Naive thymus-derived CD4-positive, alpha-beta T cell (primary cell): ENCODE measurements around the gene CEP250. TPM values are rescaled to one million over a fixed set of nuclear protein-coding genes. Genes with fewer than 3 reads are reported as not detected.

Experiments used
- ATAC-seq: fragments of 150-1000 bp; cut with Tn5 transposase; 2 replicates; pipeline ENCODE4 v1.10.0; 2021; ENCODE audit warnings: mild to moderate bottlenecking, moderate library complexity
- CTCF ChIA-PET: fragments of 350-600 bp; sonication (Branson Sonifier 250); formaldehyde crosslinking; loops from one replicate; lab custom pipeline; 2021; ENCODE audit warnings: antibody characterized with exemption; lab: Charles Lee
- POLR2A ChIA-PET: fragments of 350-600 bp; sonication (Branson Sonifier 250); formaldehyde crosslinking; loops from one replicate; lab custom pipeline; 2021; ENCODE audit warnings: antibody characterized with exemption, inconsistent platforms; lab: Charles Lee
- DNase-seq, 9 donors: peaks; one replicate each; pipeline versions ENCODE4 v3.0.0 to v3.0.0-alpha.2; 2020 to 2022; ENCODE audit warnings: mixed read lengths in 1 of 9
- H3K27ac ChIP-seq: one replicate; pipeline ENCODE4 v1.7.0; 2013; ENCODE audit warnings: mild to moderate bottlenecking, low read depth, low read length, moderate library complexity
- H3K27me3 ChIP-seq, 2 donors: one replicate each; pipeline ENCODE4 v1.7.0; 2013; ENCODE audit warnings: low read length in 2 of 2, mild to moderate bottlenecking in 2 of 2, moderate library complexity in 2 of 2; ENCODE audit not compliant: control insufficient read depth in 2 of 2, insufficient read depth in 2 of 2
- H3K36me3 ChIP-seq, 3 experiments: 1 replicate in 2 of 3; 2 replicates in 1 of 3; pipeline ENCODE4 v1.7.0; 2013; ENCODE audit warnings: low read length in 3 of 3, mild to moderate bottlenecking in 3 of 3, moderate library complexity in 1 of 3; ENCODE audit not compliant: insufficient read depth in 3 of 3, control insufficient read depth in 2 of 3
- H3K4me1 ChIP-seq, 2 donors: one replicate each; pipeline ENCODE4 v1.7.0; 2013; ENCODE audit warnings: low read length in 2 of 2, mild to moderate bottlenecking in 2 of 2, moderate library complexity in 1 of 2; ENCODE audit not compliant: control insufficient read depth in 2 of 2, insufficient read depth in 2 of 2
- H3K4me3 ChIP-seq: 2 replicates; pipeline ENCODE4 v1.7.0; 2013; ENCODE audit warnings: mild to moderate bottlenecking, low read length
- H3K9me3 ChIP-seq, 3 experiments: 1 replicate in 2 of 3; 2 replicates in 1 of 3; pipeline ENCODE4 v1.7.0; 2013; ENCODE audit warnings: low read length in 3 of 3; ENCODE audit not compliant: control insufficient read depth in 2 of 3
- H3K27ac Mint-ChIP-seq, 9 donors: one replicate each; pipeline ENCODE4 v1.8.0; 2020 to 2022; ENCODE audit warnings: mixed read lengths in 9 of 9, mild to moderate bottlenecking in 8 of 9, moderate library complexity in 5 of 9, inconsistent platforms in 2 of 9
- H3K27me3 Mint-ChIP-seq, 5 donors: one replicate each; pipeline ENCODE4 v1.8.0; 2021 to 2022; ENCODE audit warnings: mixed read lengths in 5 of 5, mild to moderate bottlenecking in 1 of 5
- H3K36me3 Mint-ChIP-seq, 5 donors: one replicate each; pipeline ENCODE4 v1.8.0; 2020 to 2022; ENCODE audit warnings: mixed read lengths in 5 of 5, mild to moderate bottlenecking in 3 of 5, inconsistent platforms in 1 of 5
- H3K4me1 Mint-ChIP-seq, 7 donors: one replicate each; pipeline ENCODE4 v1.8.0; 2020 to 2022; ENCODE audit warnings: mixed read lengths in 7 of 7, mild to moderate bottlenecking in 3 of 7, inconsistent platforms in 1 of 7
- H3K4me3 Mint-ChIP-seq, 10 donors: one replicate each; pipeline ENCODE4 v1.8.0; 2020 to 2022; ENCODE audit warnings: mild to moderate bottlenecking in 10 of 10, mixed read lengths in 10 of 10, moderate library complexity in 6 of 10, inconsistent platforms in 2 of 10
- H3K9me3 Mint-ChIP-seq, 11 donors: one replicate each; pipeline ENCODE4 v1.8.0; 2020 to 2022; ENCODE audit warnings: mixed read lengths in 11 of 11, mild to moderate bottlenecking in 4 of 11, inconsistent platforms in 1 of 11, moderate library complexity in 1 of 11
- intact Hi-C, 2 donors: fragments of 100-400 bp; cut with micrococcal nuclease; formaldehyde crosslinking; loops; one replicate each; pipeline ENCODE4 v1.15.1; 2023
- polyA plus RNA-seq, 2 donors: library from polyadenylated mRNA; unstranded; fragments of 300-500 nt; fragmentation: Illumina TruSeq; gene quantifications; one replicate each; pipeline ENCODE4 v1.2.3, GENCODE V29; 2021
- total RNA-seq, 6 experiments: library from RNA in 5 of 6; stranded (reverse) in 5 of 6; gene quantifications; 1 replicate in 5 of 6; 2 replicates in 1 of 6; pipeline ENCODE4 v1.2.3 and lab custom pipeline; 2021 to 2026

The CEP250 gene, protein sequence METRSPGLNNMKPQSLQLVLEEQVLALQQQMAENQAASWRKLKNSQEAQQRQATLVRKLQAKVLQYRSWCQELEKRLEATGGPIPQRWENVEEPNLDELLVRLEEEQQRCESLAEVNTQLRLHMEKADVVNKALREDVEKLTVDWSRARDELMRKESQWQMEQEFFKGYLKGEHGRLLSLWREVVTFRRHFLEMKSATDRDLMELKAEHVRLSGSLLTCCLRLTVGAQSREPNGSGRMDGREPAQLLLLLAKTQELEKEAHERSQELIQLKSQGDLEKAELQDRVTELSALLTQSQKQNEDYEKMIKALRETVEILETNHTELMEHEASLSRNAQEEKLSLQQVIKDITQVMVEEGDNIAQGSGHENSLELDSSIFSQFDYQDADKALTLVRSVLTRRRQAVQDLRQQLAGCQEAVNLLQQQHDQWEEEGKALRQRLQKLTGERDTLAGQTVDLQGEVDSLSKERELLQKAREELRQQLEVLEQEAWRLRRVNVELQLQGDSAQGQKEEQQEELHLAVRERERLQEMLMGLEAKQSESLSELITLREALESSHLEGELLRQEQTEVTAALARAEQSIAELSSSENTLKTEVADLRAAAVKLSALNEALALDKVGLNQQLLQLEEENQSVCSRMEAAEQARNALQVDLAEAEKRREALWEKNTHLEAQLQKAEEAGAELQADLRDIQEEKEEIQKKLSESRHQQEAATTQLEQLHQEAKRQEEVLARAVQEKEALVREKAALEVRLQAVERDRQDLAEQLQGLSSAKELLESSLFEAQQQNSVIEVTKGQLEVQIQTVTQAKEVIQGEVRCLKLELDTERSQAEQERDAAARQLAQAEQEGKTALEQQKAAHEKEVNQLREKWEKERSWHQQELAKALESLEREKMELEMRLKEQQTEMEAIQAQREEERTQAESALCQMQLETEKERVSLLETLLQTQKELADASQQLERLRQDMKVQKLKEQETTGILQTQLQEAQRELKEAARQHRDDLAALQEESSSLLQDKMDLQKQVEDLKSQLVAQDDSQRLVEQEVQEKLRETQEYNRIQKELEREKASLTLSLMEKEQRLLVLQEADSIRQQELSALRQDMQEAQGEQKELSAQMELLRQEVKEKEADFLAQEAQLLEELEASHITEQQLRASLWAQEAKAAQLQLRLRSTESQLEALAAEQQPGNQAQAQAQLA (N-terminal part only)
- total RNA-seq = 10 to 100 TPM; 34.5 to 75.0 (median 70.7) TPM
- polyA plus RNA-seq = 10 to 100 TPM in 1 of 2 donors, 1 to 10 TPM in 1; 7.7 to 19.0 TPM
- total RNA-seq (lab: John Stamatoyannopoulos, UW) = 161 reads per million, percentile 91 among the genes with 10 or more reads in this experiment

DNA sequence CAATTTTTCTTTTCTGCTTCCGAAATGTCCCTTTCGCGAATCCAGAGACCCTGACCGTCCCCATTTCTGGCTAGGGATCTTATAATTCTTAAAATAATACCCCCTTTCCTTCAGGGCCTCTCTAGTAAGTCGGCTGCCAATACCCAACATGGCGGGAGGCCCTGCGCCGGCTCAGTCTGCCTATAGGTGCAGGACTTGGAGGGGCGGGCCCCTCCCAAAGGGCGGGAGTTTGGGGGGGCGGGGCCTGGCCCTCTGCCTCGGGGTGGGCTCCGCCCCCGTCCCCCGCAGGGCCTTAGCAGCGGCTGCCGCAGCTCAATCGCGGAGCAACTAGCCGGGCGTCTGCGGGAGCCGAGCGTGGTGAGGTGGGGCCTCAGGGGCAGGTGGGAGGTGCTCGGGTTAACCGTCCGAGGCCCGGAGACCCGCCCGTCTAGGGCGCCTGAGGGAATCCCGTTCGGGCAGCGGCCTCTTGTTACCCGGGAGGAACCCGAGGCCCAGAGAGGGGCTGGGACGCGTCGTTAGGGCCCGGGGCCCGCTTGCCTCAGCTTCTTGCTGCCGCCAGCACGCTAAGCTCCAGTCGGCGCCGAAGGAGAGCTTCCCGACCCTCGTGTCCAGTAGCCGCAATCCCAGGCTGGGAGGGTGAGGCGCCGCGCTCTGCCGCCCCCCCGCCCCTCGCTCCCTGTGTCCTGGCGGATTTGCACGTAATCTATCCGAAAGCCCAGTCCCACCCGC lies at the start of gene CEP250:
TSS of gene CEP250 (plus strand) at position 718 of the 729 bp plus-strand sequence. CDS start 6,770 bp downstream, outside the sequence.
- Mint-ChIP-seq H3K4me1 (peaks cover 0 to 38% (median 23%) of the 10 kb centered on the region in 7 donors), H3K9me3 (no peaks in the 10 kb centered on the region), H3K4me3 (peak within 1 kb of the TSS; percentile 82 to 98 (median 93)), H3K27me3 (no peaks in the 10 kb centered on the region), H3K36me3 (peaks cover 0 to 3% (median 0%) of the 10 kb centered on the region in 5 donors), H3K27ac (peak within 1 kb of the TSS; percentile 86 to 99 (median 98))
- ATAC-seq = peak; percentile 99
- no peaks in the 10 kb centered on the region for H3K9me3 ChIP-seq
- no peaks in the 10 kb centered on the region for H3K27me3 ChIP-seq
- POLR2A ChIA-PET = interaction anchor here (0.7 to 3.5 kb wide), 16 partner anchors 8 to 777 kb away, joined by 3 to 32 read pairs (median 4); partner anchors contain the start of genes CPNE1, ERGIC3, MMP24OS and NFS1
- intact Hi-C loops = loop anchor here (1.0 to 10.0 kb wide), 19 partner anchors 35 to 1640 kb away; partner anchors contain the start of genes CPNE1 (in 2 of the 2), RBM12 (in 2 of the 2), SCAND1 (in 2 of the 2) and ACSS2 (in 1 of the 2)
- H3K27ac ChIP-seq = peak within 1 kb of the TSS; percentile 94
- peaks cover 0 to 8% (median 0%) of the 10 kb centered on the region in 3 experiments for H3K36me3 ChIP-seq
- peak; percentile 89 to 97 (median 96) for DNase-seq
- CTCF ChIA-PET = interaction anchor here (0.6 to 2.1 kb wide), 7 partner anchors 7 to 370 kb away, joined by 3 to 10 read pairs (median 4); partner anchors contain the start of gene RBM39
- H3K4me3 ChIP-seq = peak within 1 kb of the TSS; percentile 94
- H3K4me1 ChIP-seq = no peaks in the 10 kb centered on the region

DNA sequence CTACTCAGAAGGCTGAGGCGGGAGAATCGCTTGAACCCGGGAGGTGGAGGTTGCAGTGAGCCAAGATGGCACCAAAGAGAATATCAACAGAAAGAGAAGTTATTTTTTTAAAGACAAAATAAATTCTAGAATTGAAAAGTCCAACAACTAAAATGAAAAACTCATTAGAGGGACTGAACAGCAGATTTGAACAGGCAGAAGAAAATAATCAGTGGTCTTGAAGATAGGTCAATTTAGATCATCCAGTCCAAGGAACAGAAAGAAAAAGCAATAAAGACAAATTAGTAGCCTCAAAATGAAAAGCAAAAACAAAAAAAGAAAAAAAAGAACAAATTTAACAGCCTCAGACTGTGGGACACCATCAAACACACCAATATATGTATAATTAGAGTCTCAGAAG lies 49.6 kb upstream of the CEP250 start:
- H3K9me3 Mint-ChIP-seq = peaks cover 0 to 19% (median 10%) of the 10 kb centered on the region in 11 donors
- Histone ChIP-seq H3K4me1 (peaks cover 8 to 9% of the 10 kb centered on the region in 2 donors), H3K9me3 (peaks cover 0 to 8% (median 3%) of the 10 kb centered on the region in 3 experiments), H3K36me3 (peaks cover 6 to 41% (median 12%) of the 10 kb centered on the region in 3 experiments), H3K27ac (no peak overlapping the region), H3K4me3 (no peak overlapping the region), H3K27me3 (no peaks in the 10 kb centered on the region)
- intact Hi-C loops = no loop called here
- CTCF ChIA-PET = no interaction called here
- H3K27me3 Mint-ChIP-seq = no peaks in the 10 kb centered on the region
- ATAC-seq (no peak), DNase-seq (no peak)
- peaks cover 5 to 31% (median 22%) of the 10 kb centered on the region in 7 donors for H3K4me1 Mint-ChIP-seq
- no peak overlapping the region for H3K4me3 Mint-ChIP-seq
- POLR2A ChIA-PET = no interaction called here
- H3K27ac Mint-ChIP-seq = peak overlapping the region in 1 of 9 donors; percentile 64
- H3K36me3 Mint-ChIP-seq = peaks cover 7 to 49% (median 34%) of the 10 kb centered on the region in 5 donors

DNA sequence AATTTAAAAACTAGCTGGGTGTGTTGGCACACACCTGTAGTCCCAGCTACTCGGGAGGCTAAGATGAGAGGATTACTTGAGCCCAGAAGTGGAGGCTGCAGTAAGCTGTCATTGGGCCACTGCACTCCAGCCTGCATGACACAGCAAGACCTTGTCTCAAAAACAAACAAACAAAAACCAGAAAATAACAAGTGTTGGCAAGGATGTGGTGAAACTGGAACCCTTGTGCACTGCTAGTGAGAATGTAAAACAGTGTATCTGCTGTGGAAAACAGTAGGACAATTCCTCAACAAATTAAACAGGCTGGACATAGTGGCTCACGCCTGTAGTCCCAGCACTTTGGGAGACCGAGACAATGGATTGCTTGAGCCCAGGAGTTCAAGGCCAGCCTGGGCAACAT lies 47.1 kb upstream of the CEP250 start:
- Mint-ChIP-seq H3K27ac (no peak overlapping the region), H3K9me3 (peaks cover 0 to 19% (median 10%) of the 10 kb centered on the region in 11 donors), H3K4me1 (peaks cover 21 to 37% (median 34%) of the 10 kb centered on the region in 7 donors), H3K36me3 (peaks cover 7 to 47% (median 34%) of the 10 kb centered on the region in 5 donors), H3K27me3 (no peaks in the 10 kb centered on the region), H3K4me3 (peak overlapping the region in 1 of 10 donors; percentile 21)
- Histone ChIP-seq H3K9me3 (peaks cover 0 to 8% (median 3%) of the 10 kb centered on the region in 3 experiments), H3K36me3 (peaks cover 6 to 41% (median 12%) of the 10 kb centered on the region in 3 experiments), H3K27me3 (no peaks in the 10 kb centered on the region), H3K27ac (no peak overlapping the region), H3K4me1 (peaks cover 14 to 16% of the 10 kb centered on the region in 2 donors), H3K4me3 (no peak overlapping the region)
- intact Hi-C loops = no loop called here
- DNase-seq (no peak), ATAC-seq (no peak)
- CTCF ChIA-PET = interaction anchor here (0.6 kb wide), 1 partner anchor 23 kb away, joined by 4 read pairs; no protein-coding TSS in a partner anchor
- POLR2A ChIA-PET = no interaction called here

DNA sequence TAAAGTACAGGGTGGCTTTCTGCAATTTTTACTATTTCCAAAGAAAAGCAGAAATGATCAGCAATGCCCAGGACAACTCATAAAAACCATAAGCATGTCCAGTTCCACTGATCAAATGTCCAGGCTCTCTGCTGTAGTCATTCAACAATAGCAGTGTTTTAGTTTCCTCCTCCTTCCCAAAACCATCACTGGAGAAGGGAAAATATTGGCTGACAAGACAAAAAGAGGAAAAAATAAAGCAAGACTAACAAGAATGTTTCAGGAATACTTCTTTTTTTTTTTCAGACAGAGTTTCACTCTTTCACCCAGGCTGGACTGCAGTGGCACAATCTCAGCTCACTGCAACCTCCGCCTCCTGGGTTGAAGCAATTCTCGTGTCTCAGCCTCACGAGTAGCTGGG lies 45.9 kb upstream of the CEP250 start:
- Mint-ChIP-seq H3K9me3 (peaks cover 0 to 18% (median 9%) of the 10 kb centered on the region in 11 donors), H3K4me1 (peaks cover 21 to 33% (median 31%) of the 10 kb centered on the region in 7 donors), H3K27me3 (no peaks in the 10 kb centered on the region), H3K36me3 (peaks cover 7 to 41% (median 34%) of the 10 kb centered on the region in 5 donors), H3K27ac (no peak overlapping the region), H3K4me3 (no peak overlapping the region)
- H3K27me3 ChIP-seq = no peaks in the 10 kb centered on the region
- ChIA-PET CTCF (no interaction called here), POLR2A (interaction anchor here (0.6 to 0.7 kb wide), 2 partner anchors 77 to 901 kb away, joined by 3 to 4 read pairs; no protein-coding TSS in a partner anchor)
- peaks cover 0 to 8% (median 3%) of the 10 kb centered on the region in 3 experiments for H3K9me3 ChIP-seq
- H3K36me3 ChIP-seq = peaks cover 6 to 41% (median 12%) of the 10 kb centered on the region in 3 experiments
- H3K4me3 ChIP-seq = no peak overlapping the region
- intact Hi-C loops = no loop called here
- no peak overlapping the region for H3K27ac ChIP-seq
- ATAC-seq = no peak
- H3K4me1 ChIP-seq = peaks cover 14 to 16% of the 10 kb centered on the region in 2 donors
- DNase-seq = no peak

DNA sequence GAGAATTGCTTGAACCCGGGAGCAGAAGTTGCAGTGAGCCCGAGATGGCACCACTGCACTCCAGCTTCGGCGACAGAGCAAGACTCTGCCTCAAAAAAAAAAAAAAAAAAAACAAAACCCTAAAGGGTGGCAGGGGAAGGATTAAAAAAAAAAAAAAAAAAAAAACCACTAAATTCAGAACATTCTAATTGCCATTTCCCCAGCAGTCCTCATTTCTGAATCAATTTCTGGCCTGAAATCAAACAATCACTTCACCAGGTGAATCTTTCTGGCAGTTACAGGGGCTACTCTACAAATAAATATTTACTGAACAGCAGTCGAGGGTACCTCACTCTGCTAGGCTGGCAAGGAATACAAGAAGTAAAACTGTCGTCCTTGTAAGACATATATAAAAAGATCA lies 44.8 kb upstream of the CEP250 start:
- ATAC-seq = no peak
- Mint-ChIP-seq H3K4me1 (peaks cover 17 to 24% (median 22%) of the 10 kb centered on the region in 7 donors), H3K27me3 (peaks cover 0 to 2% (median 0%) of the 10 kb centered on the region in 5 donors), H3K27ac (peak overlapping the region in 8 of 9 donors; percentile 48 to 100 (median 97)), H3K36me3 (peaks cover 7 to 31% (median 23%) of the 10 kb centered on the region in 5 donors), H3K4me3 (peak overlapping the region; percentile 92 to 100 (median 98)), H3K9me3 (peaks cover 0 to 10% (median 6%) of the 10 kb centered on the region in 11 donors)
- no peaks in the 10 kb centered on the region for H3K27me3 ChIP-seq
- DNase-seq = no peak
- H3K27ac ChIP-seq = no peak overlapping the region
- POLR2A ChIA-PET = interaction anchor here (0.6 to 1.5 kb wide), 3 partner anchors 544 to 1920 kb away, joined by 3 to 7 read pairs (median 7); partner anchors contain the start of genes AAR2, CBFA2T2 and SCAND1
- CTCF ChIA-PET = no interaction called here
- H3K9me3 ChIP-seq = peaks cover 0 to 8% (median 3%) of the 10 kb centered on the region in 3 experiments
- peaks cover 6 to 37% (median 12%) of the 10 kb centered on the region in 3 experiments for H3K36me3 ChIP-seq
- H3K4me3 ChIP-seq = peak overlapping the region; percentile 79
- intact Hi-C loops = loop anchor here (1.0 to 5.0 kb wide), 7 partner anchors 37 to 734 kb away; partner anchors contain the start of genes CEP250 (in 1 of the 2), ERGIC3 (in 1 of the 2), NCOA6 (in 1 of the 2) and PIGU (in 1 of the 2)
- H3K4me1 ChIP-seq = peaks cover 8 to 9% of the 10 kb centered on the region in 2 donors
